GM12874 (cell line): ENCODE results near the gene SQSTM1.

Experiments
- CTCF ChIP-seq: IDR thresholded peaks from 2 replicates; pipeline ENCODE4 v1.5.1; 2011; ENCODE audit warnings: low read depth, mild to moderate bottlenecking, control low read depth, low read length, moderate library complexity; ENCODE audit not compliant: insufficient read depth

SQSTM1 gene

GRCh38 chr5:179858241-179858585 lies 37.5 kb downstream of the SQSTM1 start:
- TF ChIP-seq CTCF = no peak

GRCh38 chr5:179858586-179859427 lies 38.1 kb downstream of the SQSTM1 start, which contains the start of gene MRNIP:
MRNIP (minus strand) TSS chr5:179858817; CDS start chr5:179858796, 21 bp downstream.
- TF ChIP-seq CTCF = no peak

- no peak for TF ChIP-seq CTCF
Measured at GRCh38 chr5:179860301-179860700, 39.6 kb downstream of the SQSTM1 start.

- TF ChIP-seq CTCF = no peak
Measured at GRCh38 chr5:179862296-179862695, 41.6 kb downstream of the SQSTM1 start.

GRCh38 chr5:179862891-179863290 lies 42.2 kb downstream of the SQSTM1 start:
- TF ChIP-seq CTCF = no peak

- no peak for TF ChIP-seq CTCF
Measured at GRCh38 chr5:179863449-179864085, 42.9 kb downstream of the SQSTM1 start.

GRCh38 chr5:179864686-179865085 lies 44.0 kb downstream of the SQSTM1 start:
- no peak for TF ChIP-seq CTCF
